Transverse colon (tissue), 4 donors: ENCODE results near the gene PPP1R13B.

ENCODE experiments used
- CTCF ChIP-seq, 5 experiments: fragments of 200-600 bp in 3 of 5; fragments of 450-650 bp in 2 of 5; sonication (generic) in 3 of 5; IDR thresholded peaks; 1 replicate in 2 of 5; 2 replicates in 3 of 5; pipeline ENCODE4 v1.5.1; 2016 to 2017; ENCODE audit warnings: antibody characterized with exemption in 5 of 5, inconsistent platforms in 3 of 5, mild to moderate bottlenecking in 2 of 5, moderate library complexity in 1 of 5
- POLR2A ChIP-seq: fragments of 450-650 bp; IDR thresholded peaks from one replicate; pipeline ENCODE4 v1.6.1; 2016; ENCODE audit warnings: antibody characterized with exemption, mild to moderate bottlenecking, moderate library complexity
- POLR2AphosphoS5 ChIP-seq, 3 donors: sonication (generic); formaldehyde crosslinking; IDR thresholded peaks; one replicate each; pipeline ENCODE4 v1.6.1; 2016; ENCODE audit warnings: antibody characterized with exemption in 3 of 3

GRCh38 chr14:103746701-103747100 lies 100.7 kb downstream of the PPP1R13B start:
- TF ChIP-seq CTCF (IDR thresholded peaks at IDR 0.05) = no peak
- TF ChIP-seq POLR2A = no peak
- TF ChIP-seq POLR2AphosphoS5 (IDR thresholded peaks at IDR 0.05) = no peak
